GM12873 (cell line): Measurements from ENCODE around the gene GALNT7.
A peak's percentile ranks its signal among the peaks of the same experiment; 100 is the strongest.

ENCODE experiments used
- CTCF ChIP-seq: IDR thresholded peaks from 2 replicates; pipeline ENCODE4 v1.5.1; 2012; ENCODE audit warnings: low read depth, mild to moderate bottlenecking, moderate library complexity, low read length, control low read depth; ENCODE audit not compliant: insufficient read depth; ENCODE audit errors: missing control alignments

GALNT7 gene

GRCh38 chr4:173223743-173224142 lies 55.1 kb downstream of the GALNT7 start:
- no peak for TF ChIP-seq CTCF

GRCh38 chr4:173226401-173226888 lies 57.8 kb downstream of the GALNT7 start:
- TF ChIP-seq CTCF = no peak

- no peak for TF ChIP-seq CTCF
Measured at GRCh38 chr4:173227756-173228155, 59.1 kb downstream of the GALNT7 start.

- no peak for TF ChIP-seq CTCF
Measured at GRCh38 chr4:173230062-173230461, 61.5 kb downstream of the GALNT7 start.

GRCh38 chr4:173231916-173232315 lies 63.3 kb downstream of the GALNT7 start:
- peak; percentile 29 for TF ChIP-seq CTCF

- no peak for TF ChIP-seq CTCF
Measured at GRCh38 chr4:173233857-173234256, 65.2 kb downstream of the GALNT7 start.

GRCh38 chr4:173235050-173235449 lies 66.4 kb downstream of the GALNT7 start:
- TF ChIP-seq CTCF = no peak
